HEK293T (cell line): ENCODE data around the gene BACH2.

Experiments
- CTBP1 ChIP-seq: fragments of 450-650 bp; IDR thresholded peaks from 2 replicates; pipeline ENCODE4 v1.6.1; 2016; ENCODE audit warnings: borderline replicate concordance
- FOXA1 ChIP-seq: fragments of 450-650 bp; IDR thresholded peaks from 2 replicates; pipeline ENCODE4 v1.6.1; 2016; ENCODE audit warnings: mild to moderate bottlenecking
- FOXM1 ChIP-seq: fragments of 450-650 bp; IDR thresholded peaks from 2 replicates; pipeline ENCODE4 v1.6.1; 2017; ENCODE audit warnings: mild to moderate bottlenecking, borderline replicate concordance
- LEF1 ChIP-seq: fragments of 450-650 bp; IDR thresholded peaks from 2 replicates; pipeline ENCODE4 v1.6.1; 2017; ENCODE audit warnings: mild to moderate bottlenecking, borderline replicate concordance
- NFRKB ChIP-seq: fragments of 450-650 bp; IDR thresholded peaks from 2 replicates; pipeline ENCODE4 v1.6.1; 2016; ENCODE audit warnings: mild to moderate bottlenecking, moderate library complexity
- SP1 ChIP-seq: fragments of 450-650 bp; IDR thresholded peaks from 2 replicates; pipeline ENCODE4 v1.6.1; 2017
- TARDBP ChIP-seq: fragments of 450-650 bp; IDR thresholded peaks from 2 replicates; pipeline ENCODE4 v1.6.1; 2016
- ZNF384 ChIP-seq: fragments of 450-650 bp; IDR thresholded peaks from 2 replicates; pipeline ENCODE4 v1.6.1; 2016

DNA sequence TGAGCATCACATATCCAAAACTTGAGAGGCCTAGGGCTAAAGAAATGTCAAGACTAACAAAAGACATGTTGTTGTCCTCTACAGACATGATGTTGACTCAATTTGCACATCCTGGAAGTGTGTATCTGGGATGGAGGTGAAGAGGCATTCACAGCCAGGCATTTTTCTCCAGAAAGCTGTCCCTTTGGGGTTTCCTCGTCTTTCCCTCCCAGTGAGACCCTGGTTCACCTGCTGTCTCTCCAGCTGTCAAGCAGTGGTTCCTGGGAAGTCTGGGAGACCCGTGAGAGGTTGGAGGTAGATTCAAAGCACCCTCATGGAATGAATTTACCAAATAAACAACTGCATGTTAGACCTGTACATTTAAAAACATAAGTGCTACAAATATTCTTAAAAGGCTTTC lies 32.1 kb downstream of the BACH2 start:
- TF ChIP-seq FOXA1 (no peak), TARDBP (no peak), LEF1 (no peak), FOXM1 (no peak), CTBP1 (no peak), ZNF384 (no peak), SP1 (no peak), NFRKB (no peak)
